ENCODE results near the gene PARVB.

DNA sequence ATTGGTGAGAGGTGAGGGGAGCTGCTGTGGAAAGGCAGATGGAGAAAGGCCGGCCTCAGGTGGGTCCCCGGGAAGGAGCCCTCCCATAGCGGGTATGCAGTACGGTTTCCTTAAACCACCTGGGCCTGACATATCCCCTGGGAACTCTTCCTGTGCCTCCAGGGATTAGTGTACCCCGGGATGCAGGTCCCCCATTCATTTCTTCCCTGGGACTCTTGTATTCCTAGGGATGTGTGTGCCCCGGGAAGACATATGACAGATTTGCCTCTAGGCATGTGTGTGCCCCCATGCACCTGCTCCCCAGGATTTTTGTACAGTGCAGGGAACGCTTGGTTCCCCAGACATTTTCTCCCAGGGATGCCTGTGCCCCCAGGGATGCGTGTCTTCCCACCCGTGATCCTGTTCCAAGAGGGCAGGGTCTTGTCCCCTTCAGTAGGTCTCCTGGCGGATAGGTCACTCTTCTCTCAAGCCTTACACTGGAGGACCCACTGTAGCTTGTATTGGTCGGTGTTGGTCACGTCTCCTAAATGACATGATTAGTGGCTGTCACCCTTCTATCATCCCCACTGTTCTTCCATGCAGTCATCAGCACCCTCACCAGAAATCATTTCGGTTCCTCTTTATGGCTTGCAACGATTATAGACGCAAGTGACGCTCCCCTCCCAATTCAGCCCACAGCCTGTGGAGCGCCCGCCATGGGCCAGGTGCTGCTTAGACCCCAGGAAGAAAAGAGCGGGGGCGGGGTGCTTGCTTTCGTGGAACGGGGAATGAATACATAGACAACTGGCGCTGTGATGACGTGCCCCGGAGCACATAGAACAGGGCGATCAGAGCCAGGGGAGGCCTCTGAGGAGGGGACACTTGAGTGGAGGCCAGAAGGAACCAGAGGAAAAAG is 1.3 kb downstream of the PARVB start:
- no peak for TF ChIP-seq EZH2 (IDR thresholded peaks at IDR 0.05; ENCODE audit: borderline replicate concordance, low read depth, low read length, severe bottlenecking)
- TF ChIP-seq, protein P1, sequence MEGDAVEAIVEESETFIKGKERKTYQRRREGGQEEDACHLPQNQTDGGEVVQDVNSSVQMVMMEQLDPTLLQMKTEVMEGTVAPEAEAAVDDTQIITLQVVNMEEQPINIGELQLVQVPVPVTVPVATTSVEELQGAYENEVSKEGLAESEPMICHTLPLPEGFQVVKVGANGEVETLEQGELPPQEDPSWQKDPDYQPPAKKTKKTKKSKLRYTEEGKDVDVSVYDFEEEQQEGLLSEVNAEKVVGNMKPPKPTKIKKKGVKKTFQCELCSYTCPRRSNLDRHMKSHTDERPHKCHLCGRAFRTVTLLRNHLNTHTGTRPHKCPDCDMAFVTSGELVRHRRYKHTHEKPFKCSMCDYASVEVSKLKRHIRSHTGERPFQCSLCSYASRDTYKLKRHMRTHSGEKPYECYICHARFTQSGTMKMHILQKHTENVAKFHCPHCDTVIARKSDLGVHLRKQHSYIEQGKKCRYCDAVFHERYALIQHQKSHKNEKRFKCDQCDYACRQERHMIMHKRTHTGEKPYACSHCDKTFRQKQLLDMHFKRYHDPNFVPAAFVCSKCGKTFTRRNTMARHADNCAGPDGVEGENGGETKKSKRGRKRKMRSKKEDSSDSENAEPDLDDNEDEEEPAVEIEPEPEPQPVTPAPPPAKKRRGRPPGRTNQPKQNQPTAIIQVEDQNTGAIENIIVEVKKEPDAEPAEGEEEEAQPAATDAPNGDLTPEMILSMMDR (IDR thresholded peaks at IDR 0.05; ENCODE audit: extremely low read depth in 1 of 2, insufficient read depth in 1 of 2, low read depth in 1 of 2, low read length in 2 of 2) = no peak
- no peak for TF ChIP-seq POLR2A (IDR thresholded peaks at IDR 0.05; ENCODE audit: low read depth, low read length)
- TF ChIP-seq POLR2AphosphoS5 (IDR thresholded peaks at IDR 0.05; ENCODE audit: insufficient read depth, low read depth, low read length) = no peak
- TF ChIP-seq, protein P2, sequence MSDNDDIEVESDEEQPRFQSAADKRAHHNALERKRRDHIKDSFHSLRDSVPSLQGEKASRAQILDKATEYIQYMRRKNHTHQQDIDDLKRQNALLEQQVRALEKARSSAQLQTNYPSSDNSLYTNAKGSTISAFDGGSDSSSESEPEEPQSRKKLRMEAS (IDR thresholded peaks at IDR 0.05; ENCODE audit: insufficient read depth, insufficient read length) = no peak
- no peak for TF ChIP-seq JUN (IDR thresholded peaks at IDR 0.05; ENCODE audit: borderline replicate concordance, insufficient read depth, insufficient read length, low read depth)

Measured in endothelial cell of umbilical vein (primary cell).